CD8-positive, alpha-beta memory T cell (primary cell): ENCODE measurements around the gene NR3C1. TPM values are rescaled to one million over a fixed set of nuclear protein-coding genes. Genes with fewer than 3 reads are reported as not detected.

Experiments used
- CTCF ChIA-PET: fragments of 350-600 bp; sonication (Branson Sonifier 250); formaldehyde crosslinking; loops from one replicate; lab custom pipeline; 2021; ENCODE audit warnings: antibody characterized with exemption; lab: Charles Lee
- POLR2A ChIA-PET: fragments of 350-600 bp; sonication (Branson Sonifier 250); formaldehyde crosslinking; loops from one replicate; lab custom pipeline; 2021; ENCODE audit warnings: antibody characterized with exemption; lab: Charles Lee
- DNase-seq, 5 donors: peaks; one replicate each; pipeline versions ENCODE4 v3.0.0 to v3.0.0-alpha.2; 2020 to 2022; ENCODE audit warnings: mixed read lengths in 1 of 5
- H3K27ac ChIP-seq: one replicate; pipeline ENCODE4 v1.7.0; 2013; ENCODE audit warnings: low read depth, mild to moderate bottlenecking, low read length, moderate library complexity
- H3K27me3 ChIP-seq: 2 replicates; pipeline ENCODE4 v1.7.0; 2013; ENCODE audit warnings: low read length, mild to moderate bottlenecking; ENCODE audit not compliant: insufficient read depth, poor library complexity, severe bottlenecking
- H3K36me3 ChIP-seq: 2 replicates; pipeline ENCODE4 v1.7.0; 2013; ENCODE audit warnings: mild to moderate bottlenecking, low read length, moderate library complexity; ENCODE audit not compliant: insufficient read depth
- H3K4me1 ChIP-seq: 2 replicates; pipeline ENCODE4 v1.7.0; 2013; ENCODE audit warnings: mild to moderate bottlenecking, low read length, moderate library complexity; ENCODE audit not compliant: insufficient read depth
- H3K4me3 ChIP-seq: 2 replicates; pipeline ENCODE4 v1.7.0; 2013; ENCODE audit warnings: mild to moderate bottlenecking, low read length
- H3K9me3 ChIP-seq: 2 replicates; pipeline ENCODE4 v1.7.0; 2013; ENCODE audit warnings: mild to moderate bottlenecking, low read length
- H3K27ac Mint-ChIP-seq, 8 donors: one replicate each; pipeline ENCODE4 v1.8.0; 2020 to 2021; ENCODE audit warnings: mixed read lengths in 8 of 8, mild to moderate bottlenecking in 6 of 8, inconsistent platforms in 3 of 8, moderate library complexity in 3 of 8
- H3K27me3 Mint-ChIP-seq, 2 donors: one replicate each; pipeline ENCODE4 v1.8.0; 2020 to 2021; ENCODE audit warnings: mixed read lengths in 2 of 2, mild to moderate bottlenecking in 1 of 2, moderate library complexity in 1 of 2
- H3K36me3 Mint-ChIP-seq, 3 donors: one replicate each; pipeline ENCODE4 v1.8.0; 2020 to 2021; ENCODE audit warnings: mixed read lengths in 3 of 3, inconsistent platforms in 1 of 3, mild to moderate bottlenecking in 1 of 3
- H3K4me1 Mint-ChIP-seq, 3 donors: one replicate each; pipeline ENCODE4 v1.8.0; 2020 to 2021; ENCODE audit warnings: mixed read lengths in 3 of 3, inconsistent platforms in 1 of 3, mild to moderate bottlenecking in 1 of 3
- H3K4me3 Mint-ChIP-seq, 7 donors: one replicate each; pipeline ENCODE4 v1.8.0; 2020 to 2021; ENCODE audit warnings: mixed read lengths in 7 of 7, mild to moderate bottlenecking in 6 of 7, moderate library complexity in 4 of 7, inconsistent platforms in 2 of 7
- H3K9me3 Mint-ChIP-seq, 5 donors: one replicate each; pipeline ENCODE4 v1.8.0; 2020 to 2022; ENCODE audit warnings: mixed read lengths in 5 of 5, mild to moderate bottlenecking in 3 of 5, moderate library complexity in 2 of 5, inconsistent platforms in 1 of 5
- polyA plus RNA-seq: library from polyadenylated mRNA; unstranded; fragments of 300-500 nt; fragmentation: Illumina TruSeq; gene quantifications from one replicate; pipeline ENCODE4 v1.2.3, GENCODE V29; 2021
- total RNA-seq, 2 experiments: library from RNA; stranded (reverse); gene quantifications; one replicate each; pipeline ENCODE4 v1.2.3, GENCODE V29; 2021

NR3C1 gene
- total and polyA plus RNA-seq, 3 experiments from 2014 or later = 65.3 to 85.5 (median 66.5) TPM

DNA sequence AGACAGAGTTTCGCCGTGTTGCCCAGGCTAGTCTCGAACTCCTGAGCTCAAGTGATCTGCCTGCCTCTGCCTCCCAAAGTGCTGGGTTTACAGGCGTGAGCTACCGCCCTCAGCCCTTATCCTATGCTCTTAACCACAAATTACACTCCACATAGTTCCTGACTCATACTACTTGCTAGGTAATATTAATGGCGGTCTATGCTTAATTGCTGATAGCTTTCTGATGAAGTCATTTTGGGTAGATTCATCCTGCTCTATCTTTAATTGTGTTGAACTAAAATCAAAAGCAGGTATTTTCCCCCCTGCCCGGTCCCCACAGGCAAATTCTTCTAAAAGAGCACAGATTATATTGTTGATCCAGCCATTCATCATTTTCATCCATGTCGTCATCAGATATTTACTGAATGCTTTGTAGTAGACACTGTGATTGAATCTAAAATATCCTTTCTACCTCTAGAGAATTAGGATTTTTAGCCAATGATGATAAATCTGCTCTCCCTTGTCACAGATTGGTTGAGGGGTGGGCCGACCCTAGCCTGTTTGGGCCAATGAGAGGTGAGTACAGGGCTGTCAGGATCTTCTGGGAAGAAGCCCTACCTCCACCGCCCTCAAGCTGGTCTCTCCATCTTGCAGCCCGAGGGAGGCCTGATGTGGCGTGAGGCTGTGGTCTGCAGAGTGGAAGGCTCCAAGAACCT is 144.8 kb downstream of the NR3C1 start:
- DNase-seq = no peak
- H3K9me3 Mint-ChIP-seq = no peaks in the 10 kb centered on the region
- no peak overlapping the region for H3K27ac ChIP-seq
- ChIA-PET POLR2A (no interaction called here), CTCF (no interaction called here)
- no peaks in the 10 kb centered on the region for H3K27me3 ChIP-seq
- H3K4me3 Mint-ChIP-seq = no peak overlapping the region
- no peaks in the 10 kb centered on the region for H3K36me3 Mint-ChIP-seq
- H3K27ac Mint-ChIP-seq = no peak overlapping the region
- H3K4me1 ChIP-seq = no peaks in the 10 kb centered on the region
- H3K9me3 ChIP-seq = no peaks in the 10 kb centered on the region
- H3K4me3 ChIP-seq = no peak overlapping the region
- no peaks in the 10 kb centered on the region for H3K27me3 Mint-ChIP-seq
- no peaks in the 10 kb centered on the region for H3K4me1 Mint-ChIP-seq
- no peaks in the 10 kb centered on the region for H3K36me3 ChIP-seq

DNA sequence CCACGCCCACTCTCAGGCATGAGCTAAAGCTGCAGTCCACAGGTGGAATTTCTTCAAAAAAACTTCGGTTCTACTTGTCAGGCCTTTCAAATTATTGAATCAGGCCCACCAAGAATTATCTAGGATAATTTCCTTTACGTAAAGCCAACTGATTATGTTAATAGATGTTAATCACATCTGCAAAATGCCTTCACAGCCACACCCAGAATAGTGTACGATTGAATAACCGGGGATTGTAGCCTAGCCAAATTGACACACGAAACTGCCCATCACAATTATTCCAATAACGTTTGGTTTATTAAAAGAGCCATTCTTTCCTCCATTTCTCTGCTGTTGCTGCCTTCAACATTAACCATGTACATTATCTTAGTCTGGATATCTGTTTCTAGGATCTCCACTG is 148.7 kb downstream of the NR3C1 start:
- no peaks in the 10 kb centered on the region for H3K36me3 ChIP-seq
- no peaks in the 10 kb centered on the region for H3K27me3 Mint-ChIP-seq
- no peaks in the 10 kb centered on the region for H3K27me3 ChIP-seq
- no peak overlapping the region for H3K4me3 ChIP-seq
- no peak for DNase-seq
- POLR2A ChIA-PET = no interaction called here
- no peaks in the 10 kb centered on the region for H3K36me3 Mint-ChIP-seq
- H3K27ac Mint-ChIP-seq = peak overlapping the region in 1 of 8 donors; percentile 2
- no peak overlapping the region for H3K4me3 Mint-ChIP-seq
- H3K4me1 ChIP-seq = no peaks in the 10 kb centered on the region
- no peaks in the 10 kb centered on the region for H3K9me3 Mint-ChIP-seq
- CTCF ChIA-PET = no interaction called here
- no peaks in the 10 kb centered on the region for H3K9me3 ChIP-seq
- no peak overlapping the region for H3K27ac ChIP-seq
- no peaks in the 10 kb centered on the region for H3K4me1 Mint-ChIP-seq

DNA sequence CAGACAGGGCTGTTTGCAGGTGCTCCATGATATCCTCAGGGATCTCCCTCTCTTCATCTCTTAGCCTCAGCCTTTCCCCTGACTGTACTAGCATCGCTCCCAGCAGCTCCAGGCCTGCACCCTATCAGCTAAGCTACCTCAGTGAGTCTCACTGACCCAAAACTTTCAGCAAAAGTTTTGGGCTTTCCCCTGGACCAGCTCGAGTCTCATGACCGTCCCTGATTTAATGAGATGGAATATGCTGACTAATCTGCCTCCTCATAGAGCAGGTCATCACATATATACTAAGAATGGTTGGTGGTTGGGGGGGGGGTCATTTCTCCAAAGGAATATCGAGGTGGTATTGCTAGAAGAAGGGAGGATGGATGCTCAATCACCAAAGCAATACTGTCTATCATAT is 151.5 kb downstream of the NR3C1 start:
- Mint-ChIP-seq H3K36me3 (peaks cover 0 to 5% (median 1%) of the 10 kb centered on the region in 3 donors), H3K9me3 (no peaks in the 10 kb centered on the region), H3K27ac (no peak overlapping the region), H3K4me1 (no peaks in the 10 kb centered on the region), H3K27me3 (no peaks in the 10 kb centered on the region), H3K4me3 (no peak overlapping the region)
- no peak overlapping the region for H3K27ac ChIP-seq
- ChIA-PET CTCF (interaction anchor here (0.9 kb wide), 1 partner anchor 15 kb away, joined by 3 read pairs; no protein-coding TSS in a partner anchor), POLR2A (no interaction called here)
- no peak overlapping the region for H3K4me3 ChIP-seq
- no peak for DNase-seq
- H3K36me3 ChIP-seq = no peaks in the 10 kb centered on the region
- no peaks in the 10 kb centered on the region for H3K9me3 ChIP-seq
- H3K4me1 ChIP-seq = no peaks in the 10 kb centered on the region
- no peaks in the 10 kb centered on the region for H3K27me3 ChIP-seq

DNA sequence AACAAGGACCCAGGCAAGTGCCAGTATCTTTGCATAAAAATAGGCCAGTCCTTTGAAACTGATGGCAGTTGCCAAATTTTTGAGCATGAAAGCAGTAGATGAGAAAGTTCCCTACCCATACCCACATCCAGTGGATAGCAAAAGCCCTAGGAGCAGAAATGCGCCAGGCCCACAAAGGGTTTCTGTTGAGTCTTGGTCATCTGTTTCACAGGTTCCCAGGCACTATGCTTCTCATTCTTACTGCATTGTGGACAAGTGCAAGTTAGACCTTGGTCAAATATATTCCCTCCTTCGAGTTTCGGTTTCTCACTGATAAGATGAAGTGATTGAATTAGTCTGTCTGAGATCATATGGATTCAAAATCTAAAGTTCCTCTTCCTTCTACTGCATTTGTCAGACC is 152.3 kb downstream of the NR3C1 start:
- DNase-seq = no peak
- no peak overlapping the region for H3K27ac ChIP-seq
- POLR2A ChIA-PET = no interaction called here
- Mint-ChIP-seq H3K27me3 (no peaks in the 10 kb centered on the region), H3K4me3 (no peak overlapping the region), H3K9me3 (no peaks in the 10 kb centered on the region), H3K4me1 (no peaks in the 10 kb centered on the region), H3K27ac (peak overlapping the region in 1 of 8 donors; percentile 68), H3K36me3 (peaks cover 0 to 5% (median 1%) of the 10 kb centered on the region in 3 donors)
- H3K4me1 ChIP-seq = no peaks in the 10 kb centered on the region
- no peaks in the 10 kb centered on the region for H3K9me3 ChIP-seq
- no peaks in the 10 kb centered on the region for H3K36me3 ChIP-seq
- H3K27me3 ChIP-seq = no peaks in the 10 kb centered on the region
- CTCF ChIA-PET = no interaction called here
- H3K4me3 ChIP-seq = no peak overlapping the region

DNA sequence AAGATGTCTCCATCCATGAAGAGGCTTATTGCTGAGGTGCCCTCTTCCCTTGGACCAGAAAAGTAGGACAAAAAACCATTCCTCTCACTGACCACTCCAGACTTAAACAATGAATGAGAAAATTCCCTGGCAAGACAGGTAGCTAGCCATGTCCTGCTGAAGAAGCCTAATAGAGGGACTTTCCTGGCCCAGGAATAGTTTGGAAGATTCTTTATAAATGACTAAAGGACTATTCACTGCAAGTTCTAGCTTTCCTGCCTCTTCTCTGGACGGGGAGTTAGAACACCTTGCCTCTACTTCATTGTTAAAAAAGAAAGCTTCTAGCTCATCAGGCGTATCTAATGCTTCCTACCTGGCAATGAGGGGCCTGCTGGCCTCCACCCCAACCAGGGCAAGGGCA is 153.6 kb downstream of the NR3C1 start:
- ChIA-PET POLR2A (no interaction called here), CTCF (no interaction called here)
- H3K27ac ChIP-seq = peak overlapping the region; percentile 33
- no peaks in the 10 kb centered on the region for H3K27me3 ChIP-seq
- no peak for DNase-seq
- no peaks in the 10 kb centered on the region for H3K9me3 ChIP-seq
- H3K4me1 ChIP-seq = no peaks in the 10 kb centered on the region
- Mint-ChIP-seq H3K27ac (peak overlapping the region in 2 of 8 donors; percentile 4), H3K9me3 (no peaks in the 10 kb centered on the region), H3K4me3 (no peak overlapping the region), H3K4me1 (no peaks in the 10 kb centered on the region), H3K27me3 (no peaks in the 10 kb centered on the region), H3K36me3 (peaks cover 0 to 5% (median 1%) of the 10 kb centered on the region in 3 donors)
- H3K36me3 ChIP-seq = no peaks in the 10 kb centered on the region
- H3K4me3 ChIP-seq = no peak overlapping the region

DNA sequence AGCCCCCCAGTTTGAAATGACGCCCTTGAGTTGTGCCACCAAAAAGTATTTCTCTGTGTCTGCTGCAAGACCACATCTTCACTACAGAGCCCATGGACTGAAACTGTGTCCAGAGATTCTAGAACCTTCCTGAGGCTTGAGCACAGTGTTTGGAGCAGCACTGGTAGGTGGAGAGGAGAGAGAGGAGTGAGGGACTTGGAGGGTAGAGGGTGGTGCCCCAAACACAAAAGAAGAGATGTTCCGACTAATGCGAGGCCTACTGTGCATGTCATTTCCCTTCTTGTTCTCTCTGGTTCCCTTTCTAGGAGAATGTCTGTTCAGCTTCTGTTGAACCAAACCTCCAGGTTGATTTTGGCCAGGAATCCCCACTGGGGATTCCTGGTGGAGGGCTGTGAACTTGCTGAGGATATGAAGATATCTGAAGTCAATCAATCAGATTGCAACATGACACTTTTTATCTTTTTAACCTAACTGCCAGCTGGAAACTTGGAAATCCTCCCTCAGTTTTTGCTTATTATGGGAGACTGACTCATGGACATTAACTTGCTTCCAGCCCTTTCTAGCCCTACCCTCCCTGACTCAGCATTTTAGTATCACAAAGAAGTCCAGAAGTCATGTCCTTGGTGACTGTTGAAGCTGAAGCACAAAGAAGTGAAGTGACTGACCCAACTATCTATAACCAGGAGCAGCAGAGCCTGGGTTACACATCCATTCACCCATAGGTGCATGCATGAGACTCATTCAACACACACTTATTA is 154.5 kb downstream of the NR3C1 start:
- POLR2A ChIA-PET = no interaction called here
- no peaks in the 10 kb centered on the region for H3K9me3 Mint-ChIP-seq
- peaks cover 0 to 5% (median 1%) of the 10 kb centered on the region in 3 donors for H3K36me3 Mint-ChIP-seq
- H3K4me1 ChIP-seq = no peaks in the 10 kb centered on the region
- no peaks in the 10 kb centered on the region for H3K27me3 ChIP-seq
- peak overlapping the region in 2 of 8 donors; percentile 15 to 51 for H3K27ac Mint-ChIP-seq
- no peak for DNase-seq
- no peaks in the 10 kb centered on the region for H3K4me1 Mint-ChIP-seq
- no peak overlapping the region for H3K4me3 Mint-ChIP-seq
- H3K4me3 ChIP-seq = no peak overlapping the region
- H3K9me3 ChIP-seq = no peaks in the 10 kb centered on the region
- peak overlapping the region; percentile 33 for H3K27ac ChIP-seq
- H3K36me3 ChIP-seq = no peaks in the 10 kb centered on the region
- CTCF ChIA-PET = no interaction called here
- H3K27me3 Mint-ChIP-seq = peaks cover 0 to 1% of the 10 kb centered on the region in 2 donors

DNA sequence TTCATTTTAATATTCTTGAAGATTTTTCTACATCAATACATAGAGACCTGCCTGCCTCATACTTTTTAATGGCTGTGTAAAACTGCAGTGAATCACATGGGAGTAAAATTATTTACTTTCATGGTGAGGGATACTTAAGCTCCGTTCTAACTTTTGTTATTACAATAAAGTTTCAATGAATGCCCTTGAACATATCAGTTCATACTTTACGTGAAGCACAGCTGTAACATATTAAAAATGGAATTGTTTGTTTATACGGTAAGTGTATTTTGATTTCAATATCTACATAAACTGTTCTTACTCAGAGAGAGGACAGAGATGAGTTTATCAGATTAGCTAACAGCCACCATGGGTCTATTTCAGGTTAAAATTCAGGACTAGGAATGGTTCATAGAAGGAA is 155.1 kb downstream of the NR3C1 start:
- peak overlapping the region; percentile 27 for H3K27ac ChIP-seq
- Mint-ChIP-seq H3K36me3 (peaks cover 0 to 5% (median 1%) of the 10 kb centered on the region in 3 donors), H3K27me3 (peaks cover 0 to 1% of the 10 kb centered on the region in 2 donors), H3K4me3 (no peak overlapping the region), H3K27ac (no peak overlapping the region), H3K4me1 (no peaks in the 10 kb centered on the region), H3K9me3 (no peaks in the 10 kb centered on the region)
- ChIA-PET CTCF (no interaction called here), POLR2A (no interaction called here)
- no peaks in the 10 kb centered on the region for H3K4me1 ChIP-seq
- H3K36me3 ChIP-seq = no peaks in the 10 kb centered on the region
- H3K27me3 ChIP-seq = no peaks in the 10 kb centered on the region
- no peaks in the 10 kb centered on the region for H3K9me3 ChIP-seq
- no peak overlapping the region for H3K4me3 ChIP-seq
- DNase-seq = no peak

DNA sequence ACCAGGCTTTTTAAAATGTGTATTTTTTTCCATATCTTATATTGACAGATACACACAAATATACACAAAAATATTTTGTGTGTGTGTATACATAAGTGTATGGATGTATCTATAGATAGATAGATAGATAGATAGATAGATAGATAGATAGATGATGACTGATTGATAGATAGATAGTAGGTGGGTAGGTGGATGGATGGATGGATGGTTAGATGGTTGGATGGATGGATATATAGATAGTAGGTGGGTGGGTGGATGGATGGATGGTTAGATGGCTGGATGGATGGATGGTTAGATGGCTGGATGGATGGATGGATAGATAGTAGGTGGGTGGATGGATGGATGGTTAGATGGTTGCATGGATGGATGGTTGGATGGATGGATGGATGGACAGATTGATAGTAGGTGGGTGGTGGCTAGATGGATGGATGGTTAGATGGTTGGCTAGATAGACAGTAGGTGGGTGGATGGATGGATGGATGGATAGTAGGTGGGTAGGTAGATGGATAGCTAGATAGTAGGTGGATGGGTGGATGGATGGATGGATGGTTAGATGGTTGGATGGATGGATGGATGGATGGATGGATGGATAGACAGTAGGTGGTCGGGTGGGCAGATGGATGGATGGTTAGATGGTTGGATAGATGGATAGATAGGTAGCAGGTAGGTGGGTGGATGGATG is 156.2 kb downstream of the NR3C1 start:
- H3K27me3 ChIP-seq = no peaks in the 10 kb centered on the region
- no peak overlapping the region for H3K27ac ChIP-seq
- Mint-ChIP-seq H3K4me1 (no peaks in the 10 kb centered on the region), H3K9me3 (no peaks in the 10 kb centered on the region), H3K4me3 (no peak overlapping the region), H3K27ac (no peak overlapping the region), H3K27me3 (peaks cover 0 to 1% of the 10 kb centered on the region in 2 donors), H3K36me3 (peaks cover 0 to 5% (median 1%) of the 10 kb centered on the region in 3 donors)
- H3K36me3 ChIP-seq = no peaks in the 10 kb centered on the region
- DNase-seq = no peak
- H3K4me3 ChIP-seq = no peak overlapping the region
- H3K9me3 ChIP-seq = no peaks in the 10 kb centered on the region
- ChIA-PET POLR2A (no interaction called here), CTCF (no interaction called here)
- H3K4me1 ChIP-seq = no peaks in the 10 kb centered on the region
